HG02970 (cell line): ENCODE results near the gene MS4A13.
"Not testable (repeated sequence)": the region's sequence is repeated elsewhere in the genome, so short reads cannot be mapped to it uniquely, and the experiment has no call there.

Experiments used
- ATAC-seq: cut with Tn5 transposase; IDR thresholded peaks from one replicate; pipeline ENCODE4 v1.9.1; 2021; ENCODE audit warnings: mild to moderate bottlenecking, moderate library complexity, moderate number of reproducible peaks; ENCODE audit not compliant: unreplicated experiment, low FRiP score

Gene MS4A13

GRCh38 chr11:60528934-60529333 is 13.7 kb downstream of the MS4A13 start:
- no peak for ATAC-seq

- ATAC-seq, result no peak
Observed at GRCh38 chr11:60530454-60531100, 15.4 kb downstream of the MS4A13 start.

- ATAC-seq, result not testable (repeated sequence)
Observed at GRCh38 chr11:60532383-60532782, 17.2 kb downstream of the MS4A13 start.

- ATAC-seq, result not testable (repeated sequence)
Observed at GRCh38 chr11:60538627-60539026, 23.4 kb downstream of the MS4A13 start.

- no peak for ATAC-seq
Observed at GRCh38 chr11:60544077-60544476, 28.9 kb downstream of the MS4A13 start.

- no peak for ATAC-seq
Observed at GRCh38 chr11:60561254-60561653, 46.1 kb downstream of the MS4A13 start.

GRCh38 chr11:60563553-60564235 is 48.5 kb downstream of the MS4A13 start:
- no peak for ATAC-seq

GRCh38 chr11:60566776-60567175 is 51.6 kb downstream of the MS4A13 start:
- ATAC-seq, result no peak

- no peak for ATAC-seq
Observed at GRCh38 chr11:60570970-60571369, 55.8 kb downstream of the MS4A13 start.

- ATAC-seq, result no peak
Observed at GRCh38 chr11:60589611-60590010, 74.4 kb downstream of the MS4A13 start.
